GM13977 (cell line): ENCODE data around the gene ACSM3.
"Not testable (repeated sequence)": the region's sequence is repeated elsewhere in the genome, so short reads cannot be mapped to it uniquely, and the experiment has no call there.

Experiments used
- DNase-seq: peaks from one replicate; pipeline ENCODE4 v3.0.0; 2012; ENCODE audit warnings: low spot score
- in situ Hi-C: fragments of 300-500 bp; cut with MboI; formaldehyde crosslinking; loops from one replicate; pipeline ENCODE4 v1.12.0; 2022; ENCODE audit warnings: low sequenced_read_pairs, low pct_unique_long_range_greater_than_20kb, mixed read lengths, inconsistent platforms; ENCODE audit not compliant: unreplicated experiment
- TF ChIP-seq, protein P1 (sequence below): IDR thresholded peaks from 2 replicates; pipeline ENCODE4 v1.5.1; 2012; ENCODE audit warnings: mild to moderate bottlenecking, control low read depth; ENCODE audit not compliant: insufficient read depth; ENCODE audit errors: extremely low read depth, missing control alignments

Gene ACSM3

DNA sequence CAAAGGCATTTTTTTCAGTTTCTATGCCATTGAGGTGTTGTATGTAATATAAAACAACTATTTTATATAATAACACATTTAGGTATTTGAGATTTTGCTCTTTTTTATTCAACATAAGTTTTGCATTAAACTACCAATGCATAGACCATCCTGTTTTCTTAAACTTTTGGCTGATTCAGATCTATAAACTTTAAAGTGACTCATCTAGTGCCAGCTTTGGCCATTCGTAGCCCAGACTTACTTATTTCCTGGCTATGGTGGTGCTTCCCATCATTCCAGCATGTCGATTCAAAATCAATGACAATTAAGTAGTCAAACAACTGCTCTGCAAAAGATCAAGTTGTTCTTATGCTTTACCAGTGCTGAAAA lies 39.4 kb downstream of the ACSM3 start:
- in situ Hi-C loops: no loop called here
- TF ChIP-seq, protein P1, sequence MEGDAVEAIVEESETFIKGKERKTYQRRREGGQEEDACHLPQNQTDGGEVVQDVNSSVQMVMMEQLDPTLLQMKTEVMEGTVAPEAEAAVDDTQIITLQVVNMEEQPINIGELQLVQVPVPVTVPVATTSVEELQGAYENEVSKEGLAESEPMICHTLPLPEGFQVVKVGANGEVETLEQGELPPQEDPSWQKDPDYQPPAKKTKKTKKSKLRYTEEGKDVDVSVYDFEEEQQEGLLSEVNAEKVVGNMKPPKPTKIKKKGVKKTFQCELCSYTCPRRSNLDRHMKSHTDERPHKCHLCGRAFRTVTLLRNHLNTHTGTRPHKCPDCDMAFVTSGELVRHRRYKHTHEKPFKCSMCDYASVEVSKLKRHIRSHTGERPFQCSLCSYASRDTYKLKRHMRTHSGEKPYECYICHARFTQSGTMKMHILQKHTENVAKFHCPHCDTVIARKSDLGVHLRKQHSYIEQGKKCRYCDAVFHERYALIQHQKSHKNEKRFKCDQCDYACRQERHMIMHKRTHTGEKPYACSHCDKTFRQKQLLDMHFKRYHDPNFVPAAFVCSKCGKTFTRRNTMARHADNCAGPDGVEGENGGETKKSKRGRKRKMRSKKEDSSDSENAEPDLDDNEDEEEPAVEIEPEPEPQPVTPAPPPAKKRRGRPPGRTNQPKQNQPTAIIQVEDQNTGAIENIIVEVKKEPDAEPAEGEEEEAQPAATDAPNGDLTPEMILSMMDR: no peak

DNA sequence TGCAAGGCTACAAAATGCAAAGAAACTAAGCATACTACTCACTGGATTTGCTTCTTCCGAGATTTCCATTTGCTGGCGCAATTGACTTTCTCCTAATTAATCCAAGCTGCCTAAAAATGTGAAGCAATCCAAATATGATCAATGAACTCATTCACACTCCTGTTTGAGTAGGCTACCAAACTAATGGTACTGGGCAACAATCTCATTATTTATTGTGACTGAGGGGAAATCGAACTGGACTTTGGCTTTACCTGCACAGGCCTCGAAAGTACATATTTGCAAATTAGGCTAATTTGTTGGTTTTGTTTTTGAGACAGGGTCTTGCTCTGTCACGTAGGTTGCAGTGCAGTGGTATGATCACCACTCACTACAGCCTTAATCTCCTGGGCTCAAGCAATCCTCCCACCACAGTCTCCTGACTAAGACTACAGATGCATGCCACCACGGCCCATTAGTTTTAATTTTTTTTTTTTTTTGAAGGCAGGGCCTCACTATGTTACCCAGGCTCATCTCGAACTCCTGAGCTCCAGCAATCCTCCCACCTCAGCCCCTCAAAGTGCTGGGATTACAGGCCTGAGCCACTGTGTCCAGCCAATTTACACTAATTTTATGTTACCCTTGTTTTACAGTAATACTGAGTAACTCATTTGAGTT lies 39.9 kb downstream of the ACSM3 start:
- in situ Hi-C loops: no loop called here
- TF ChIP-seq, protein P1: no peak
- no peak for DNase-seq

More for the DNA sequence above, 39.4 kb downstream of the ACSM3 start:
- DNase-seq: no peak

DNA sequence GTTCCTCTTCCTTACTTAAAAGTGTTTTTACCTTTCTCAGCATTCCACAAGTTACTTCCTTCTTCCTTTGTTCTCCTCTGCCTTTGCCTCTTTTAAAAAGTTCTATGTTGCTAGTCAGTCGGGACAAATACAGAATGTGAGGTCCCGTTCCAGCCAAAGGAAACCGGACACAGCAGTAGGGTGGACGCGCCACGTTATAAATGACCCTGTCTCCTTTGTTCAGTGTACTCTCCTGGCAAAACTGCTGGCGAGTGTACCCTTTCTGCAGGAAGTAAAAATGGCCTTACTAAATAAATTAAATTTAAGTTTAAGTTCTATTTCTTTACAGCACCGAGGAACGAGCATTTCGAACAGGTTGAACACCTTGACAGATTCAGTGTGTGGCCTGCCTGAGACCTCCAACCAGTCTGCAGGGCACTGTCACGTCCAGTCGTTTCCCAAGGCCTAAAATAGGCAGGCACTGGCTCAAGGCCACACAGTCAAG lies 41.9 kb downstream of the ACSM3 start:
- DNase-seq, in situ Hi-C loops: not testable (repeated sequence)

DNA sequence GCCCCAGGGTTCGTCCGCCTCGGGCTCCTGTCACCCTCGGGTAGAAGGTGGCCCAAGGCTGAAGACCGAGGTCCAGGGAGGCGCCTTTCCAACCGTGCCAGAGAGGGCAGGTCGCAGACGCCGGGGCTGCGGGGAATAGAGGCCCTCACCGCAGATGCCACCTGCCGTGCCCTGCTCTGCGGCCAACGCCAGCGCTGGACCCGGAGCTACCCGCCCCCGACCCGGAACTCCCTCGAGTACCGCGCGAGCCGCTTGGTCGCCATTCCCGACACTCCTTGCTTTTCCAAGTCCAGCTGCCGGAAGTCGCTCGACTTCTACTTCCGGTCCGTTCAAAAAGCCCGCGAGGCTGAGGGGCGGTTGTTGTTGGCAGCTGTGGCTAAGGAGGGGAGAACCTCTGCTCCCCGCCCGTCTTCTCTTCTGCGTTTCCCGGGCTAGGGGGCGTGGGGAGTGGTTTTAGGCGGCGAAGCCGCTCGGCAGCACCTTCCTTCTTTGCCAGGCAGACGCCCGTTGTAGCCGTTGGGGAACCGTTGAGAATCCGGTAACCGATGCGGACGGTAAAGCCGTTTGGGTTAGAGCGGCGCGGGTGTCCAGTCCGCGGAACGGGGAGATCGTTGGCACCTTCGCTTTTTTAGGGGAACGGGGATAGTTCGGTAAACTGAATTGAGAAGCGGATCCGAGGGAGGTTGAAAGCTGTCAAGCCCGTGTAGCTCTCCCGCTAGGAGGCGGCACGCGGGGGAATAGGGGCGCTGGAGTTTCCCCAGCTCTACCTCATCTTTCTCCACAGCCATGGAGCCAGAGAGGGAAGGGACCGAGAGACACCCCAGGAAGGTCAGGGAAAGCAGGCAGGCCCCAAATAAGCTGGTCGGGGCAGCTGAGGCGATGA lies 42.6 kb downstream of the ACSM3 start, which contains the start of the genes ERI2 and REXO5:
ERI2 (minus strand) TSS at position 305 of the 883 bp plus-strand sequence; CDS start at position 263, 42 bp downstream.
REXO5 (plus strand) TSS at position 360 of the 883 bp plus-strand sequence; CDS start at position 787, 427 bp downstream.
- in situ Hi-C loops: no loop called here
- peak; percentile 91 for DNase-seq
- TF ChIP-seq, protein P1: peak; percentile 58

DNA sequence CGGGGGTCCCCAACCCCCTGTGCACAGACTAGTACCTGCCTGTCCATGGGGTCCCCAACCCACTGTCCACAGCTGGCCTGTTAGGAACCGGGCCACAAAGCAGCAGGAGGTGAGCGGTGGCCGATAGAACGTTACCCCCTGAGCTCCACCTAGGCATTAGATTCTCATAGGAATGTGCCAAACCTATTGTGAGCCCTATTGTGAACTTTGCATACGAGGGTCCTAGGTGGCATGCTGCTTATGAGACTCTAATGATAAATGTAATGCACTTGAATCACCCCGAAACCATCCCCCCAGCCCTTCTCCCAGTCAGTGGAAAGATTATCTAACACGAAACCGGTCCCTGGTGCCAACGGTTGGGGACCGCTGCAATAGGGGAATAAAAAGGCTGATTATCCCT lies 44.0 kb downstream of the ACSM3 start:
- in situ Hi-C loops: no loop called here
- TF ChIP-seq, protein P1: no peak
- no peak for DNase-seq

DNA sequence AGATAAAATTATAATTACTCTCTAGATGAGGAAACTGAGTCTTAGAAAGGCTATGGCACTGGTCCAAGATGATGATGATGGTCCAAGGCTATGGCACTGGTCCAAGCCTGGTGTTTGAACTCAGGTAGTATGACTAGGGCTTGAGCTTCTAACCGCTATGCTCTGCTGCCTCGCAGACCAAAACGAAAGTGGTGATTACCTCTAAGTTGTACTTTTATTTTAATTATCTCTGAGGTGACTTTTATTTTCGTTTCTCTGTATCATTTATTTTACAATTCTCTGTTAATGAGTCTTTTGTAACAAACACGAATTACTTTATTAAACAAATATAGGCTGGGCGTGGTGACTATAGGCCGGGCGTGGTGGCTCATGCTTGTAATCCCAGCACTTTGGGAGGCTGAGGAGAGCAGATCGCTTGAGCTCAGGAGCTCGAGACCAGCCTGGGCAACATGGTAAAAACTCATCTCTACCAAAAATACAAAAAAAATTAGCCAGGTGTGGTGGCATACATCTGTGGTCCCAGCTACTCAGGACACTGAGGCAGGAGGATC lies 48.1 kb downstream of the ACSM3 start:
- TF ChIP-seq, protein P1: no peak
- in situ Hi-C loops: no loop called here
- no peak for DNase-seq
